ENCODE measurements around the gene NT5C2. TPM values are rescaled to one million over a fixed set of nuclear protein-coding genes. Genes with fewer than 3 reads are reported as not detected.

The NT5C2 gene
- total RNA-seq, 1 experiment from 2014 or later = 91.2 TPM

DNA sequence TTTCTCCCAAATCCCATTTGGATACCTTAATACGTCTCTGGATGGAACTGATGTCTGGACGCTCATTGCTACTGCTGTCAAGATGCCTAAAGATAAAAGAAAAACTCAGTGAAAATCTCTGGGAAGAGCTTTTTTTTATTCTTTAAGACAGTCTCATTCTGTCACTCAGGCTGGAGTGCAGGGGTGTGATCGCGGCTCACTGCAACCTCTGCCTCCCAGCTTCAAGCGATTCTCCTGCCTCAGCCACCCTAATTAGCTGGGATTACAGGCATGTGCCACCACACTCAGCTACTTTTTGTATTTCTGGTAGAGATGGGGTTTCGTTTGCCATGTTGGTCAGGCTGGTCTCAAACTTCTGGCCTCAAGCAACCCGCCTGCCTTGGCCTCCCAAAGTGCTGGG lies 102.2 kb downstream of the NT5C2 start:
- BruUV-seq (replicated peaks) = no TSS peak
- Histone ChIP-seq H3K36me3 (ENCODE audit: control insufficient read depth, insufficient read depth, low read length) (peaks cover 1% of the 10 kb centered on the region; the same call in 1 of the 2 replicates), H3K4me3 (ENCODE audit: low read depth, low read length) (no peak overlapping the region), H3K9me3 (no peaks in the 10 kb centered on the region), H3K4me1 (no peaks in the 10 kb centered on the region), H3K27me3 (replicated peaks; ENCODE audit: control insufficient read depth, insufficient read depth, low read length) (no peaks in the 10 kb centered on the region)
- no peak for TF ChIP-seq CTCF (IDR thresholded peaks at IDR 0.05; ENCODE audit: insufficient read depth in 1 of 2, low read depth in 1 of 2, low read length in 1 of 2, severe bottlenecking in 1 of 2, unreplicated experiment in 1 of 2)
- no peak for DNase-seq
- intact Hi-C loops (cut with micrococcal nuclease; ENCODE audit: unreplicated experiment) = no loop called here
- POLR2A ChIA-PET = no interaction called here
- H3K27ac Mint-ChIP-seq (ENCODE audit: unreplicated experiment) = no peak overlapping the region
- H3K36me3 Mint-ChIP-seq (ENCODE audit: insufficient read depth, unreplicated experiment) = peaks cover 72% of the 10 kb centered on the region
- H3K4me3 Mint-ChIP-seq (ENCODE audit: unreplicated experiment) = no peak overlapping the region
- CTCF ChIA-PET = interaction anchor here (1.2 kb wide), 1 partner anchor 154 kb away, joined by 4 read pairs; no protein-coding TSS in a partner anchor
- H3K27me3 Mint-ChIP-seq (ENCODE audit: insufficient read depth, unreplicated experiment) = no peaks in the 10 kb centered on the region
- H3K9me3 Mint-ChIP-seq (ENCODE audit: unreplicated experiment) = no peaks in the 10 kb centered on the region
- H3K4me1 Mint-ChIP-seq (ENCODE audit: low read depth, unreplicated experiment) = no peaks in the 10 kb centered on the region

DNA sequence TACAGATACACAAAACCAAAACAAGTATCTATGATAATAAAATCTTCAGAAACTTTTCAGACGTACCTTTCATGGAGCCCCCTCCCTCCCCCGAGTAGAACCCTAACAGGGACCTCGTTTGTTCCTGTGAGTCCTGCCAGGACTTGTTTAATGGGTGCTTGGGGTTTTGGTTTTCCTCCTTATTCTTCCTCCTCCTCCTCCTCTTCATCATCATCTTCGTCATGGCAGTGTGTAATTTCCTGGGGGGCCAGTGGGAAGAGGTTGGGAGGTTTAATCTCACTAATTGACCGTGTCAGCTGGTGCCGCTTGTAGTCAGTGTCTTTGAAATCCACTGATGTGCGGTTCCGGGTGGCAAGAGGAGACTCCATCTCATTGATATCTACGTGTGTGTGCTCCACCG lies 103.6 kb downstream of the NT5C2 start:
- Mint-ChIP-seq H3K4me3 (ENCODE audit: unreplicated experiment) (no peak overlapping the region), H3K9me3 (ENCODE audit: unreplicated experiment) (no peaks in the 10 kb centered on the region), H3K36me3 (ENCODE audit: insufficient read depth, unreplicated experiment) (peaks cover 82% of the 10 kb centered on the region), H3K27me3 (ENCODE audit: insufficient read depth, unreplicated experiment) (no peaks in the 10 kb centered on the region), H3K4me1 (ENCODE audit: low read depth, unreplicated experiment) (no peaks in the 10 kb centered on the region), H3K27ac (ENCODE audit: unreplicated experiment) (no peak overlapping the region)
- Histone ChIP-seq H3K4me1 (no peaks in the 10 kb centered on the region), H3K27me3 (replicated peaks; ENCODE audit: control insufficient read depth, insufficient read depth, low read length) (no peaks in the 10 kb centered on the region), H3K4me3 (ENCODE audit: low read depth, low read length) (no peak overlapping the region), H3K36me3 (ENCODE audit: control insufficient read depth, insufficient read depth, low read length) (peaks cover 1% of the 10 kb centered on the region; the same call in 1 of the 2 replicates), H3K9me3 (no peaks in the 10 kb centered on the region)
- no peak for TF ChIP-seq CTCF (IDR thresholded peaks at IDR 0.05; ENCODE audit: insufficient read depth in 1 of 2, low read depth in 1 of 2, low read length in 1 of 2, severe bottlenecking in 1 of 2, unreplicated experiment in 1 of 2)
- intact Hi-C loops (cut with micrococcal nuclease; ENCODE audit: unreplicated experiment) = loop anchor here (10.0 kb wide), 1 partner anchor 155 kb away; the partner anchor contains the start of gene RPEL1
- no TSS peak for BruUV-seq (replicated peaks)
- CTCF ChIA-PET = interaction anchor here (0.6 kb wide), 1 partner anchor 148 kb away, joined by 4 read pairs; no protein-coding TSS in a partner anchor
- POLR2A ChIA-PET = no interaction called here
- DNase-seq = no peak

DNA sequence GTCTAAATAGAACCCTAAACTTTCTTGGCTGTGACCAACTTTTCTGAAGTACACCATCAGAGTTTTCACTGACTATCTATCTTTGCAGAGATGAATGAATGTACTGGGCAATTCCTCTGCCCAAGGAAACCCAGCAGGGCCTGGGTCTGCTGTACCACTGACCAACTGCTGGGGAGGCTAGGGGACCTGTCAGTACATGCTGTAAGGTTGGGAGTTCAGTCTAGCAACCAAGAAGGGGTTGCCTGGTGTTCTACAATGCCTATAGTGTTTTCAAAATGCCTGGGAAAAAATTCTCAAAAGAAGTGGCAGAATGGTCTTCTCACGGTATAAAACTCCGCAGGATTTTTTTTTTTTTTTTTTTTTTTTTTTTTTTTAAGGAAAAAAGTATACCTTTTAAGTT lies 106.3 kb downstream of the NT5C2 start:
- H3K4me1 ChIP-seq = no peaks in the 10 kb centered on the region
- ChIA-PET CTCF (interaction anchor here (1.6 kb wide), 1 partner anchor 158 kb away, joined by 4 read pairs; no protein-coding TSS in a partner anchor), POLR2A (no interaction called here)
- no TSS peak for BruUV-seq (replicated peaks)
- no peaks in the 10 kb centered on the region for H3K27me3 ChIP-seq (replicated peaks; ENCODE audit: control insufficient read depth, insufficient read depth, low read length)
- Mint-ChIP-seq H3K36me3 (ENCODE audit: insufficient read depth, unreplicated experiment) (peaks cover 77% of the 10 kb centered on the region), H3K4me1 (ENCODE audit: low read depth, unreplicated experiment) (no peaks in the 10 kb centered on the region), H3K4me3 (ENCODE audit: unreplicated experiment) (no peak overlapping the region), H3K9me3 (ENCODE audit: unreplicated experiment) (no peaks in the 10 kb centered on the region), H3K27me3 (ENCODE audit: insufficient read depth, unreplicated experiment) (no peaks in the 10 kb centered on the region), H3K27ac (ENCODE audit: unreplicated experiment) (no peak overlapping the region)
- DNase-seq = no peak
- no peaks in the 10 kb centered on the region for H3K9me3 ChIP-seq
- intact Hi-C loops (cut with micrococcal nuclease; ENCODE audit: unreplicated experiment) = loop anchor here (10.0 kb wide), 1 partner anchor 158 kb away; the partner anchor contains the start of gene RPEL1
- no peak overlapping the region for H3K4me3 ChIP-seq (ENCODE audit: low read depth, low read length)
- H3K36me3 ChIP-seq (ENCODE audit: control insufficient read depth, insufficient read depth, low read length) = no peaks in the 10 kb centered on the region; the same call in 1 of the 2 replicates
- no peak for TF ChIP-seq CTCF (IDR thresholded peaks at IDR 0.05; ENCODE audit: insufficient read depth in 1 of 2, low read depth in 1 of 2, low read length in 1 of 2, severe bottlenecking in 1 of 2, unreplicated experiment in 1 of 2)

Measured in Caco-2 (cell line).